GM19025 (cell line): ENCODE data around the gene PTPN3.
"Not testable (repeated sequence)": the region's sequence is repeated elsewhere in the genome, so short reads cannot be mapped to it uniquely, and the experiment has no call there.

Source experiments
- ATAC-seq: cut with Tn5 transposase; IDR thresholded peaks from one replicate; pipeline ENCODE4 v1.9.1; 2021; ENCODE audit warnings: mild to moderate bottlenecking, low read depth, moderate library complexity; ENCODE audit not compliant: unreplicated experiment

The PTPN3 gene

DNA sequence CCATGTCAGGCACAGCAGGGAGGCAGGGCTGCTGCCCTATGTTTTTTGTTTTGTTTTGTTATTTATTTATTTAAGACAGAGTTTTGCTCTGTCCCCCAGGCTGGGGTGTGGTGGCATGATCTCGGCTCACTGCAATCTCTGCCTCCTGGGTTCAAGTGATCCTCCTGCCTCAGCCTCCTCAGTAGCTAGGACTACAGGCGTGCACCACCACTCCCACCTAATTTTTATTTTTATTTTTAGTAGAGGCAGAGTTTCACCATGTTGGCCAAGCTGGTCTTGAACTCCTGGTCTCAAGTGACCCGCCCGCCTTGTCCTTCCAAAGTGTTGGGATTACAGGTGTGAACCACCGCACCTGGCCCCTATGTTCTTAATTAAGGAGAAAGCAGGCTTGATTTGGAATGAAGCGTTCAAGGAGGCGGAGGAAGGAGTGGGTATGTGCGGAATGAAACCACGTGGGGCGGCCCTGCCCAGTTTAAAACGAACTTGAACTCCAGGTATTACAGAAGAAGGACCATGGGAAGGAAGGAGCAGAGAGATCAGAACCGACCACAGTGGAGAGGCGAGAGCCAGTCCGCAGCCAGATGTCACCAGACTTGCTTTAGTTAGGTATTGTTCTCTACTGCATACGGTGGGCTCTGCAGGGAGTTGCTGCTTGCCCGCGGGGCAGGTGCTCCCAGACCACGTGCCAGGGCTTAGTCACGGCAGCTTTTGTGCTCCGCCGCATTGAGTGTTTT lies 142.4 kb downstream of the PTPN3 start:
- ATAC-seq: no peak

DNA sequence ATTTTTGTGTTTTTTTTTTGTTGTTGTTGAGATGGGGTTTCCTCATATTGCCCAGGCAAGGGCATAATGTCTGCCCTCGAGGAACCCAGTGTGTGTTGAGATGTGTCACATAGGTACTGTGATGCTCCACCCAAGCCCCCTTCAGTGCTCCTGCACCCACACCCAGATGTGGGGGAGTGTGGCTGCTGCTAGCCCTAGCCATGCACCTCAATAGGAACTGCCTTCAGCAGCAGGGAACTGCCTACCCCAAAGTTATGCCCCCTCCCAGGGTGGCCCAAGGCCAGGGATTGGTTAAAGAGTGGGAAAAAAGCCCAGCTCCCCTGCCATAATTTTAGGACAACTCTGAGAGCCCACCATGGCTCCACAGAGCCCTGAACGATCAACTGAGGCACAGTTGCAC lies 143.9 kb downstream of the PTPN3 start:
- no peak for ATAC-seq

DNA sequence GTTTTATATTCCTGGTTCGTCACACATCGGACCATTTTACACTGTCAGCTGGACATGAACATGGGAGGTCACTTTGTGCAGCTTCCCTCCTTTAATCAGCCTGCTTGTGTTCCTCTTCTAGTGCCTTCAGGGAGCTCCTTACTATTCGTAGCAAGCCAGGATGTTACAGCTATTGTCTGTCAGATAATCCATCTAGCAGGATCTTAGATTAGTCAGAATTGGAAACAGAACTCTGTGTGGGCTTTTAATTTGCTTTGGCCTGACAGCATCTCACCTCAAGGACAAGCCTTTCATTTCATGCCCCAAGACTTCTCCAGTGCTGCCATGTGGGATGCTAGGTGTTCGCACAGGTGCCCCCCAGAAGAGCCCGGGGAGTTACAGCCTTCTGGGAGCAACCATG lies 147.1 kb downstream of the PTPN3 start:
- no peak for ATAC-seq

DNA sequence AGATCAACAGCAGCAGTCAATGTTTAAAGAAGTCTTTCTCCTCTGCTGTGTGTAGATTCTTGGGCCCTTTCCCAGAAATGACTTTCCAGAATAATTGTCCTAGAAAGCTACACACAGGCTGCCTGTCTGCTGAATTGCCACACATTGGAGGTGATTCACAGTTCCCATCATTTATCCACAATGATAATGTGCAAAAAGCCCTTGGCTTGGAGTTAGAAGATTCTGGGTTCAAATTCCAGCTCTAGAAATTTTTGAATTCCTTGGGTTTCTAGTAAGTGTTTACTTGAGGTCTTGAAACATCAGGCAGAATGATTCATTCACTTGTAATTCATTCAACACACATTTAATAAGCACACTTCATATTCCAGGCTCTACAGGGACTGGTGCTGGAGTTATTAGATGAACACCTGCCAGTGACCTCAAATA lies 148.7 kb downstream of the PTPN3 start:
- ATAC-seq: no peak

DNA sequence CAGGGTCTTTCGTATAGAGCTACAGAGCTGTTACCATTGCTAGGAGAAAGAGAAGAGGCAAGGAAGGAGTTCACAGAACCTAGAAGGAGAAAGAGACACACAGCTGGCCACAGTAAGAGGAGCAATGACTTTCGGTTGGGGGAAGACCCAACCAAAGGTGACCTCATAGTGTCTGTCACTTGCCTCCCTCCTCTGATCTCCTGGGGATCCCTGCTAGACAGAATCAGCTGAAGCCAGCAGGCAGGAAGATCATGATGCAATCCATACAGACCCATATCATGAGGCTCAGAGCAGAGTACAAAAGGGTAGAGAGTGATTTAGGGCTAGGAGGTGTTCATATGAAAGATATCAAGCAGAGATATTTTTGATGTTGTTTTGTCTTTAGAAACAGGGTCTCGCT lies 151.2 kb downstream of the PTPN3 start:
- no peak for ATAC-seq

DNA sequence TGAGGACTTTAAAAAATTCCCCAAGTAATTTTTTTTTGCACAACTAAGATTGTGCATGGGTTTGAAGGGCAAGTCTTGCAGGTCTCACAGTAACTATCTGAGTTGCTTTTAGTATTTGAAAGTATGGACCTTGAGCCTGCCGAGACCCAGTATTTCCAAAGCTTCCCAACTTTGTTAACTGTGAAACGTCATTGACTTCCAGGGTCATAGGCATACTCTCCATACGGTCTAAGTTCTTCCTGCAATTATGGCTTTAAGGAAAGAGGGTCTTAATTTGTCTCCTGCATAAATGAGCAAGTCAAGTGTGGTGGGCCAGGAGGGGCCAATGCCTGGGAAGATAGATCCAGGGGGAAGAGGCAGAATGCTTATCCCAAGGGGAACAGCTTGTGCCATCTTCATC lies 153.2 kb downstream of the PTPN3 start:
- ATAC-seq: no peak

DNA sequence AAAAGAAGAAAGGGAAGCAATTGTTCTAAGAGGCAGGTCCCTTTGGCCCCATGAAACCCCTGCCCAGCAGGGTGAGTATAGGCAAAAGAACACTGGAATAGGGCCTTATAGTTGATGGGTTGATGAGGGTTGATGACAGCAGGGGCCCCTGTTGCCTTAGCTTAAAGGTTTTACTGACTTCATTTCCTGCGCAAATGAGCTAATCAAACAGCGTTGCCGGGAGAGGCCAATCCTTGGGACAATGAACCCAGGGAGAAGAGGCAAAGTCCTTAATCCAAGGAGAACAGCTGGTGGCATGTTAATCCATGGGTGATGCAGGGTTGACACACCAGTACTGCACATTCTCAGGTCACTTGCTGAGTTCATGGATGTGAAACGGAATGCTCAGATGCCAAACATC lies 155.2 kb downstream of the PTPN3 start:
- no peak for ATAC-seq

DNA sequence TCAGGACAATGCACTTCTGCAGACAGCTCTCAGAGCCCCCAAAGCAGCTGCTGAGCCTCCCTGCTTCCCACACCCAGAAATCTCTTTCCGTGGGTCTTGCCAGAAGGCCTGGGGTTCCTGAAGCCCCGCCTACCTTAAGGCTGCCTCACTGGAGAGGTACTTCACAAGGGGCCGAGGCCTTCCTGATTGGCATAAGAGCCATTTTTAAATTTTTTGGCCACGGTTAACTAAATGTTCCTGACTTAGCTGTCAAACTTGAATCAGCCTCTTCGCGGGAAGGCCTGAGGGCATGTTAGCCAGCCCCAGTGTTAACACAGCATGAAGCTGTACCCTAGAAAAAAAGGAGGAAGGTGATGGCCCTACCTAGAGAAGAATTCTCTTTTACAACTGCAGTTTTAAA lies 156.5 kb downstream of the PTPN3 start:
- ATAC-seq: no peak

DNA sequence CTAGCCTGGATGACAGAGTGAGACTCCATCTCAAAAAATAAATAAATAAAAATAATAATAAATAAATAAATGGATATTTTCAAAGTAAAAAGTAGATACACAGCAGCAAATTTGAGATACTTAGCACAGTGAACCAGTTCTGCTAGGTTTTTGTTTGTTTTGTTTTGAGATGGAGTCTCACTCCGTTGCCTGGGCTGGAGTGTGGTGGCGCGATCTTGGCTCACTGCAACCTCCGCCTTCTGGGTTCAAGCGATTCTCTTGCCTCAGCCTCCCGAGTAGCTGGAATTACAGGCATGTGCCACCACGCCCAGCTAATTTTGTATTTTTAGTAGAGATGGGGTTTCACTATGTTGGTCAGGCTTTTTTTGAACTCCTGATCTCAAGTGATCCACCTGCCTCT lies 157.1 kb downstream of the PTPN3 start:
- ATAC-seq: not testable (repeated sequence)

DNA sequence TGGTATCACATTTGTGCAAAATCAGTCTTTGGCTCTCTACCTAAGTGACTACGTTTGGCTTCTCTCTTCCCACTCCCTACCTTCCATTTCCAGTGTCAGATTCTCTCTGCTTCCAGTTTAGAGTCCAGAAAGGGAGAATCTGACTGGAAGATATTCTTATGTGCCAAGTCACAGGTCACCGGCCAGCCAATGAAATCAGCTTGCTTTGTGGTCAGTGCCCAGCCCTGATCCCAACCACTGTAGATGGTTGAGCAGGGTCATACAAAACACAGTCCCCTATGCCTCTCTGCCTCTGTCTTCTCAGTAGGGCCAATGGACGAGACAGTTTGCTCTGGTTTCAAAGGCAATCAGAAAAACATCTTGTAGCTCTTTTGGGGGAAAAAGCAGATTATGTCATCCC lies 161.7 kb downstream of the PTPN3 start:
- ATAC-seq: no peak

DNA sequence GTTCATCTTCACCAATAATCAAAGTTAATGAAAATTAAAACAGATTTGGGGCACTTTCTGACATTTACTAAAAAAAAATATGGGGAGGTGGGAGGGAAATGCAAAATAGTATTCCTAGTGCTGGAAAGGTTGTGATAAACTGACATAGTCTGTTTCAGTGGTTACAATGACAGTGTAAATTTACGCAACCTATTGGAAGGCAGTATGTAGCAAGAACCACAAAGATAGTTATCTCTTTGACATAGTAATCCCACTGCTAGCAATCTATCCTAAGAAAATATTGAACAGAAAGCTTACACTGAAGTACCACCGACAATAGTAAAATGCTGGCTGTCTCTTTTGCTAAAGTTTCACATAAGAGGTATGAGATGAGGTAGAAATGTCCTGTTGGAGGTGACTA lies 162.2 kb downstream of the PTPN3 start:
- no peak for ATAC-seq

DNA sequence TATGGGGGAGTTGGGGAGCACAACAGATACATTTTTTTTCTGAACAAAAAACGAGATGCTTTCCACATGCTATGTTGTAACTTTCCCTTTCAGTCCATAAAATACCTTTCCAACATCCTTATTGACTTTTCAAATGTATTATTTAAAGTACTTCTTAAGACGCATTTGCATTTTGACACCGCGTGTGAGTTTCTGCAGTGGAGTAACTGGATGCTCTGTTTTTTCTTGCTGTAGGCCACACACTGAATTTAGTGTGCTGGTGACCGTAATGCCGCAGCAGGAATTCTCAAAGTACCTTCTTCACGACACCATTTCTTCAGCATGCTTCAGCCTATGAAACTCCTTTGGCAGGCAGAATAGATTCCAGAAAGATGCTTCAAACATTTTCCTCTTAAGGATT lies 163.0 kb downstream of the PTPN3 start:
- ATAC-seq: no peak

DNA sequence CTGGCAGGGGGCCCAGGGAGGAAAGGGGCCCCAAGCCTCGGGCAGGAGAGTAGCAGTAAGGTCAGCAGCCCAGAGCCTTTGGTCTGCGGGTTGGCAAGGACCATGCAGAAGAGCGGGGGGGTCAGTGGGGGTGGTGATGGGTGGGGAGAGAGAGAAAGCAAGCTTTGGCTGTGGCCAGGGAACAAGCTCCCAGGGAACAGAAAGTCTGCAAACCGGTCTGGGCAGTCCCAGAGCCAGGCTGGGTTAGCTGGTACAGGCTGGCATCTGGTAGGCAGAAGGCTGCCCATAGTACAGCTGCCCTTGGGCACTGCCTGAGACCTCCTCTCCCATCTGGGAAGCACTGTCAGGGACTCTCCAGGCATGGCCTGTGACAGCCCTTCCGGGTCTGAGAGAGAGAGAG lies 166.8 kb downstream of the PTPN3 start:
- ATAC-seq: no peak

DNA sequence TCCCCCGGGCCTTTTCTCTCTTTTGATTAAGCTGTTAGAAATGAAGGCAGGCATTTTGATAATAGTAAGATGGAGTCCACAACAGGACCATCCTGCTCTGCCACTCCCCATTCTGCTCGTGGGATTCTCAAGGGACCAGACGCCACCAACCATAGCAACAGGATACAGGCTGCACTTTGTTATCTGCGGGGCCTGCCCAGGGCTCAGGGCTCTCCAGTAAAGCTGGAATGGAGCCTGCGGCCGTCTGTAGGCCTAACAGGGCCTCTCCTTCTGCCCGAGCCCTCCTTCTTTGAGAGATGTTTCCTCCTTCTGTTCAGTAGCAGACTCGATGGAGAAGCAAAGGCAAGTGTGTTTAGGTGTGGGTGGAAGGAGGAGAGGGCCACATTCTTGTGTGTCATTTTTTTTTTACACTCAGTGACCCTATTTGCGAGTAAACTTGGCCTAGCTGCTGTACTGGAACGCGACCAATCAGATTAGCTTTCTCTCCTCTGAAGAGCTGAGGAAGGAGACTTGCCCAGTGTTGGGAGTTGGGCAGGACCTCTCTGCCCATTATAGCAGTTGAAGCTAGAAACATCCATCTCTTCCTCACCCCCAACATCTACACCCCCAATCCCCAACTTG lies 168.4 kb downstream of the PTPN3 start:
- ATAC-seq: no peak

DNA sequence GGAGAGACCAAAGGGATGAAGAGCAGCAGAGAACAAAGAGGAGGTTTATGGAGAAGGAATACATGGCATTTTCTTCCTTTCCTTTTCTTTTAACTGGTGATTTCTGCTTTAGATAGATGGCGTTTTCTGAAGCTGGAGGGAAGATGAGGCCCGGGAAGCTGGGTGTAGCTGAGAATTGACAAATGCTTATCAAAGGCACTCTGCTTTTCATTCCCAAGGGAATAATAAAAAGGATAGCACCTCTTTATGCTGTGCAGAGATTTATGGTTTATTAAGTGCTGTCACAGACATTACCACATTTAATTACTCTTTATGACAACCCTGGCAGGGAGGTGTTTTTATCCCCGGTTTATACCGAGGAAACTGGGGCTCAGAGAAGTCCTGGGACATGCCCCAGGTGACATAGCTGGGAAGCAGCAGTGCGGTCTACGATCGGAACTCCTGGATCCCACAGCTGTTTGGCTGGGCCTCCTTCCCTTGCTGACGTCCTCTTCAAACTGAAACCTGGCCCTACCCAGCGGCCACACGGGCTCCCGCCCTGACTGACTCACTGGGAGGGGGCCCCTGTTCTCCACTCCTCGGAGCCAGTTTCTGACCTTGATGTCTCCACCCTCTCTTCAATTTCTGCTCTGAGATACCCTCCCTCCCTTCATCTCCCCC lies 169.0 kb downstream of the PTPN3 start:
- ATAC-seq: no peak
